Bronchial epithelial cell (primary cell): ENCODE results near the gene USH1G. TPM values are rescaled to one million over a fixed set of nuclear protein-coding genes. Genes with fewer than 3 reads are reported as not detected.
"Not testable (repeated sequence)": the region's sequence is repeated elsewhere in the genome, so short reads cannot be mapped to it uniquely, and the experiment has no call there.

Source experiments
- DNase-seq: peaks from one replicate; pipeline ENCODE4 v3.0.0-alpha.2; 2010; ENCODE audit warnings: low read depth
- FAIRE-seq: peaks from 2 replicates; lab custom pipeline; 2011; peaks lifted over from hg19 to GRCh38; lab: Jason Lieb, UNC
- H3K27me3 ChIP-seq: 2 replicates; pipeline ENCODE4 v1.5.1; 2011; ENCODE audit warnings: low read length; ENCODE audit not compliant: control insufficient read depth, insufficient read depth
- H3K36me3 ChIP-seq: 2 replicates; pipeline ENCODE4 v1.5.1; 2011; ENCODE audit warnings: low read length; ENCODE audit not compliant: control insufficient read depth, insufficient read depth
- H3K4me3 ChIP-seq: 2 replicates; pipeline ENCODE4 v1.5.1; 2011; ENCODE audit warnings: mild to moderate bottlenecking, low read depth, low read length, control low read depth
- CTCF ChIP-seq: IDR thresholded peaks from 2 replicates; pipeline ENCODE4 v1.5.1; 2011; ENCODE audit warnings: mild to moderate bottlenecking, moderate library complexity, low read length, control low read depth, inconsistent platforms; ENCODE audit not compliant: insufficient read depth, severe bottlenecking
- total RNA-seq: library from RNA; depleted of rRNA; stranded (reverse); fragments of >200 nt; gene quantifications from 2 replicates; pipeline ENCODE4 v1.2.1, GENCODE V29; 2014

The USH1G gene
- total RNA-seq, 1 donor from 2014 or later, result 1.1 TPM

GRCh38 chr17:74917430-74917829, 5.6 kb downstream of the USH1G start:
- DNase-seq, result no peak
- H3K36me3 ChIP-seq, result no peaks in the 10 kb centered on the region
- no peak overlapping the region for H3K4me3 ChIP-seq
- TF ChIP-seq CTCF, result no peak
- no peak for FAIRE-seq
- no peaks in the 10 kb centered on the region for H3K27me3 ChIP-seq

- H3K27me3 ChIP-seq, result no peaks in the 10 kb centered on the region
- H3K4me3 ChIP-seq, result no peak overlapping the region
- no peak for TF ChIP-seq CTCF
- FAIRE-seq (peak; percentile 98), DNase-seq (no peak)
- H3K36me3 ChIP-seq, result no peaks in the 10 kb centered on the region
These were observed 6.2 kb downstream of the USH1G start for GRCh38 chr17:74916851-74917199.

GRCh38 chr17:74916136-74916850, 6.8 kb downstream of the USH1G start:
- TF ChIP-seq CTCF, result no peak
- DNase-seq (no peak), FAIRE-seq (no peak)
- Histone ChIP-seq H3K27me3 (no peaks in the 10 kb centered on the region), H3K4me3 (no peak overlapping the region), H3K36me3 (no peaks in the 10 kb centered on the region)

GRCh38 chr17:74911423-74911822, 11.6 kb downstream of the USH1G start:
- not testable (repeated sequence) for H3K4me3 ChIP-seq, H3K27me3 ChIP-seq, H3K36me3 ChIP-seq, FAIRE-seq, DNase-seq

DNA sequence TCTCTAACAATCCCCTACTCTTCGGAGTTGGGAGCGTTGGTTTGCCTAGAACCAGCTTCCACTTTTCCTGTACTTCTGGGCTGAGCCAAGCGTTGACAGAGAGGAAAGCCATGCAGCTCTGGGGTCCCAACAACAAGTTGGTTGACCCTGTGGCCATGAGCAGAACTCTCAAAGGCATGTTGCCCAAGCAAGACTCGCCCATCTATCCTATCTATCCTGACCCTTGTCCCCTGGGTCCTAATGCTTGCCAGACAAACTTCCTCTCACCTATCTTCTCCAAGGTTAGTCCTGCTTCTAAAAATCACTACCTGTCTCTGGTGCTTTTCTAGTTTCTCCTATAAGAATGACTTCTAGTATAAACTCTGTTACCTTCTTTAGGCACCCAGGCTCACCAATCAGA, 14.0 kb downstream of the USH1G start:
- DNase-seq, FAIRE-seq, H3K4me3 ChIP-seq, H3K27me3 ChIP-seq, H3K36me3 ChIP-seq: not testable (repeated sequence)

GRCh38 chr17:74907012-74907411, 16.0 kb downstream of the USH1G start:
- DNase-seq (no peak), FAIRE-seq (no peak)
- H3K36me3 ChIP-seq, result no peaks in the 10 kb centered on the region
- TF ChIP-seq CTCF, result no peak
- no peaks in the 10 kb centered on the region for H3K27me3 ChIP-seq
- H3K4me3 ChIP-seq, result no peak overlapping the region

DNA sequence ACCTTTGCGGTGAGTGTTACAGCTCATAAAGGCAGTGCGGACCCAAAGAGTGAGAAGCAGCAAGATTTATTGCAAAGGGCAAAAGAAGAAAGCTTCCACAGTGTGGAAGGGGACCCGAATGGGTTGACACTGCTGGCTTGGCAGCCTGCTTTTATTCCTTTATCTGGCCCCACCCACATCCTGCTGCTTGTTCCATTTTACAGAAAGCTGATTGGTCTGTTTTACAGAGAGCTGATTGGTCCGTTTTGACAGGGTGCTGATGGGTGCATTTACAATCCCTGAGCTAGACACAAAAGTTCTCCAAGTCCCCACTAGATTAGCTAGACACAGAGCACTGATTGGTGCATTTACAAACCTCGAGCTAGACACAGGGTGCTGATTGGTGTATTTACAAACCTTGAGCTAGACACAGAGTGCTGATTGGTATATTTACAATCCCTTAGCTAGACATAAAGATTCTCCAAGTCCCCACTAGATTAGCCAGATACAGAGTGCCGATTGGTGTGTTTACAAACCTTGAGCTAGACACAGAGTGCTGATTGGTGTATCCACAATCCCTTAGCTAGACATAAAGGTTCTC, 16.8 kb downstream of the USH1G start:
- H3K4me3 ChIP-seq, DNase-seq, H3K36me3 ChIP-seq, H3K27me3 ChIP-seq, FAIRE-seq: not testable (repeated sequence)
